GM23248 (cell line): ENCODE results near the gene RAB33B. TPM values are rescaled to one million over a fixed set of nuclear protein-coding genes. Genes with fewer than 3 reads are reported as not detected.
"Not testable (repeated sequence)": the region's sequence is repeated elsewhere in the genome, so short reads cannot be mapped to it uniquely, and the experiment has no call there.

Experiments
- DNase-seq: peaks from one replicate; pipeline ENCODE4 v3.0.0-alpha.2; 2015
- H2AFZ ChIP-seq: fragments of 200-600 bp; sonication (generic); 2 replicates; pipeline ENCODE4 v1.6.1; 2016; ENCODE audit warnings: antibody characterized with exemption
- H3F3A ChIP-seq: fragments of 200-600 bp; sonication (generic); 2 replicates; pipeline ENCODE4 v1.6.1; 2016; ENCODE audit warnings: mild to moderate bottlenecking, antibody characterized with exemption, mixed run types; ENCODE audit not compliant: insufficient read depth
- H3K27ac ChIP-seq: fragments of 200-600 bp; sonication (generic); 2 replicates; pipeline ENCODE4 v1.5.1; 2016; ENCODE audit warnings: mild to moderate bottlenecking
- H3K27me3 ChIP-seq: fragments of 200-600 bp; sonication (generic); replicated peaks from 2 replicates; pipeline ENCODE4 v1.6.1; 2016; ENCODE audit warnings: mild to moderate bottlenecking; ENCODE audit not compliant: insufficient read depth
- H3K36me3 ChIP-seq: fragments of 200-600 bp; sonication (generic); 2 replicates; pipeline ENCODE4 v1.6.1; 2016; ENCODE audit warnings: low read depth, mild to moderate bottlenecking
- H3K4me1 ChIP-seq: fragments of 200-600 bp; sonication (generic); 2 replicates; pipeline ENCODE4 v1.6.1; 2016; ENCODE audit warnings: mild to moderate bottlenecking; ENCODE audit not compliant: insufficient read depth
- H3K4me2 ChIP-seq: fragments of 200-600 bp; sonication (generic); one replicate; pipeline ENCODE4 v1.6.1; 2016; ENCODE audit warnings: mild to moderate bottlenecking; ENCODE audit not compliant: unreplicated experiment
- H3K4me3 ChIP-seq: fragments of 200-600 bp; sonication (generic); 2 replicates; pipeline ENCODE4 v1.5.1; 2016; ENCODE audit warnings: mild to moderate bottlenecking
- H3K79me2 ChIP-seq: fragments of 200-600 bp; sonication (generic); 2 replicates; pipeline ENCODE4 v1.6.1; 2016; ENCODE audit warnings: mild to moderate bottlenecking; ENCODE audit not compliant: insufficient read depth
- H3K9ac ChIP-seq: fragments of 200-600 bp; sonication (generic); 2 replicates; pipeline ENCODE4 v1.6.1; 2016; ENCODE audit warnings: mild to moderate bottlenecking
- H3K9me2 ChIP-seq: fragments of 200-600 bp; sonication (generic); 2 replicates; pipeline ENCODE4 v1.6.1; 2016; ENCODE audit warnings: mixed run types, mild to moderate bottlenecking, moderate library complexity; ENCODE audit not compliant: insufficient read depth
- H3K9me3 ChIP-seq: fragments of 200-600 bp; sonication (generic); one replicate; pipeline ENCODE4 v1.6.1; 2017; ENCODE audit warnings: low read depth
- H4K20me1 ChIP-seq: fragments of 200-600 bp; sonication (generic); 2 replicates; pipeline ENCODE4 v1.6.0; 2016; ENCODE audit not compliant: insufficient read depth
- EZH2 ChIP-seq: fragments of 200-600 bp; sonication (generic); IDR thresholded peaks from 2 replicates; pipeline ENCODE4 v1.6.1; 2018; ENCODE audit warnings: antibody characterized with exemption, mild to moderate bottlenecking; ENCODE audit not compliant: insufficient read depth, poor library complexity, severe bottlenecking
- EZH2phosphoT487 ChIP-seq: fragments of 200-600 bp; sonication (generic); IDR thresholded peaks from 2 replicates; pipeline ENCODE4 v1.6.1; 2018; ENCODE audit warnings: antibody characterized with exemption, moderate library complexity, mild to moderate bottlenecking, low read depth; ENCODE audit not compliant: insufficient read depth
- WGBS, 2 experiments: methylation state at CpG; one replicate each; pipeline ENCODE4 v1.1.6; 2015 to 2017; ENCODE audit warnings: low lambda C conversion rate in 2 of 2, low coverage in 1 of 2; ENCODE audit errors: missing lambda C conversion rate in 2 of 2; 5-methylcytosine and 5-hydroxymethylcytosine counted together
- in situ Hi-C: fragments of 300-500 bp; cut with MboI; formaldehyde crosslinking; loops from 2 replicates; pipeline ENCODE4 v1.15.0; 2020
- polyA plus RNA-seq: library from polyadenylated mRNA; unstranded; fragments of >200 nt; fragmentation: Nextera tagmentation; extraction: Ambion mirVana; gene quantifications from 2 replicates; pipeline ENCODE4 v1.2.1, GENCODE V29; 2016
- total RNA-seq: library from RNA; depleted of rRNA; stranded (reverse); fragments of >200 nt; shearing (Covaris generic); gene quantifications from 2 replicates; pipeline ENCODE4 v1.2.3, GENCODE V29; 2014

The RAB33B gene
- total and polyA plus RNA-seq, 2 experiments from 2014 or later = 11.6 to 13.2 TPM

DNA sequence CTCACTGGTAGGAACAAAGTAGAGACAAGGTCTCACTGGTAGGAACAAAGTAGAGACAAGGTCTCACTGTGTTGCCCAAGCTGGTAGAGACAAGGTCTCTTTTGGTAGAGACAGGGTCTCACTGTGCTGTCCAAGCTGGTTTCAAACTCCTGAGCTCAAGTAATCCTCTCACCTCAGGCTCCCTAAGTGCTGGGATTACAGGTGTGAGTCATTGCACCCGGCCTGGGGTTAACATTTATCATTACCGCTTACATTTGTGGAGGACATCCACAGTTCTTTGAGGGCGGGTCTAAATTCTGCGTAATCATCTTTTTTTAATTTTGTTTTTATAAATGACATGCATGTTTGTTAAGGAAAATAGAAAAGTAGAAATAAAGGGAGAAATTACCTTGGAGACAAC lies 12.0 kb downstream of the RAB33B start:
- Histone ChIP-seq H3K9ac (no peak overlapping the region), H3K79me2 (peaks cover 98% of the 10 kb centered on the region), H3K36me3 (no peaks in the 10 kb centered on the region), H3K4me1 (no peaks in the 10 kb centered on the region), H3K9me2 (no peaks in the 10 kb centered on the region), H3F3A (no peaks in the 10 kb centered on the region), H3K9me3 (no peaks in the 10 kb centered on the region), H3K27ac (no peak overlapping the region), H3K4me3 (no peak overlapping the region), H4K20me1 (peaks cover 6% of the 10 kb centered on the region), H3K4me2 (no peak overlapping the region), H3K27me3 (no peaks in the 10 kb centered on the region), H2AFZ (no peak overlapping the region)
- in situ Hi-C loops = no loop called here
- no peak for DNase-seq
- 80 to 84% methylated on average over 4 of the region's 4 CpGs for WGBS, 2 experiments
- TF ChIP-seq EZH2phosphoT487 = no peak
- no peak for TF ChIP-seq EZH2

DNA sequence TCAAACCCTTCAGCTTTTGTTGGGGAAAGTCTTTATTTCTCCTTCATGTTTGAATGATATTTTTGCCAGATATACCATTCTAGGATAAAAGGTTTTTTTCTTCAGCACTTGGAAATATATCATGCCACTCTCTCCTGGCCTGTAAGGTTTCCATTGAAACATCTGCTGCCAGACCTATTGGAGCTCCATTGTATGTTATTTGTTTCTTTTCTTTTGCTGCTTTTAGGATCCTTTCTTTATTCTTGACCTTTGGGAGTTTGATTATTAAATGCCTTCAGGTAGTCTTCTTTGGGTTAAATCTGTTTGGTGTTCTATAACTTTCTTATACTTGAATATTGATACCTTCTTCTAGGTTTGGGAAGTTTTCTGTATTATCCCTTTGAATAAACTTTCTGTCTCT lies 14.8 kb downstream of the RAB33B start:
- in situ Hi-C loops, H3K9me3 ChIP-seq: not testable (repeated sequence)
- peaks cover 96% of the 10 kb centered on the region for H3K79me2 ChIP-seq

DNA sequence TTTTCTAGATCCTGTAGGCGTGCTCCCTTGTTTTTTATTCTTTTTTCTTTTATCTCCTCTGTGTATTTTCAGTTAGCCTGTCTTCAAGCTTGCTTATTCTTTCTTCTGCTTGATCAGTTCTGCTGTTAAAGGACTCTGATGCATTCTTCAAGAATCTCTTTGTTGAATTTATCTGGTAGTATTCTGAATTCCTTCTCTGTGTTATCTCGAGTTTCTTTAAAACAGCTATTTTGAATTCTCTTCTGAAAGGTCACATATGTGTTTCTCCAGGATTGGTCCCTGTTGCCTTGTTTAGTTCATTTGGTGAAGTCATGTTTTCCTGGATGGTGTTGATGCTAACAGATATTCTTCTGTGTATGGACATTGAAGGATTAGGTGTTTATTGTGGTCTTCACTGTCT lies 15.3 kb downstream of the RAB33B start:
- Histone ChIP-seq H3F3A (no peaks in the 10 kb centered on the region), H3K27ac (no peak overlapping the region), H3K79me2 (peaks cover 91% of the 10 kb centered on the region), H3K9me2 (no peaks in the 10 kb centered on the region), H4K20me1 (peaks cover 6% of the 10 kb centered on the region), H3K4me3 (no peak overlapping the region), H3K36me3 (peaks cover 9% of the 10 kb centered on the region), H2AFZ (no peak overlapping the region), H3K9ac (no peak overlapping the region), H3K4me2 (no peak overlapping the region), H3K4me1 (no peaks in the 10 kb centered on the region), H3K27me3 (no peaks in the 10 kb centered on the region), H3K9me3 (no peaks in the 10 kb centered on the region)
- WGBS, 2 experiments = 90 to 97% methylated on average over 2 of the region's 2 CpGs
- in situ Hi-C loops = no loop called here
- DNase-seq = no peak
- no peak for TF ChIP-seq EZH2
- TF ChIP-seq EZH2phosphoT487 = no peak

More for the DNA sequence above, 14.8 kb downstream of the RAB33B start:
- not testable (repeated sequence) for H3K9ac ChIP-seq, H3K27me3 ChIP-seq, H3K27ac ChIP-seq, H3K9me2 ChIP-seq, DNase-seq, H3K4me3 ChIP-seq, H2AFZ ChIP-seq, H4K20me1 ChIP-seq, H3K4me2 ChIP-seq, H3K4me1 ChIP-seq, H3K36me3 ChIP-seq, H3F3A ChIP-seq

DNA sequence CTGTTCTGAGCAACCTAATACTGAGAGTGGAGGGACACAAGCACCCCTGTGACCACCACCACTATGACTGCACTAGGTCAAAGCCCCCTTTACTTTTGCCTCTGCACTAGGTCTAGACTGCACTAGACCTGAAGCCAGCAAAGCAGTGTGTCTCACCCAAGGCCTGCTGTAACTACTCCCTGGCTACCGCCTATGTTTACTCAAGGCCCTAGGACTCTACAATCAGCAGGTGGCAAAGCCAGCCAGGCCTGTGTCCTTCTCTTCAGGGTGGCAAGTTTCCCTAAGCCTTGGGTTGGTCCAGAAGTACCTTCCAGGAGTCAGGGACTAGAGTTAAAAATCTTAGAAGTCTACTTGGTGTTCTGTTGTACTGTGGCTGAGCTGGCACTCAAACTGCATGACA lies 15.9 kb downstream of the RAB33B start:
- no peak for DNase-seq
- Histone ChIP-seq H3K79me2 (peaks cover 85% of the 10 kb centered on the region), H3K9me2 (no peaks in the 10 kb centered on the region), H3K4me2 (no peak overlapping the region), H3K9me3 (no peaks in the 10 kb centered on the region), H3K27me3 (no peaks in the 10 kb centered on the region), H3K36me3 (peaks cover 16% of the 10 kb centered on the region), H3K27ac (no peak overlapping the region), H2AFZ (no peak overlapping the region), H3K4me3 (no peak overlapping the region), H3F3A (no peaks in the 10 kb centered on the region), H4K20me1 (peaks cover 6% of the 10 kb centered on the region), H3K9ac (no peak overlapping the region), H3K4me1 (no peaks in the 10 kb centered on the region)
- TF ChIP-seq EZH2phosphoT487 = no peak
- no peak for TF ChIP-seq EZH2
- WGBS, 2 experiments = 100% methylated on average over 1 of the region's 1 CpG
- in situ Hi-C loops = no loop called here

DNA sequence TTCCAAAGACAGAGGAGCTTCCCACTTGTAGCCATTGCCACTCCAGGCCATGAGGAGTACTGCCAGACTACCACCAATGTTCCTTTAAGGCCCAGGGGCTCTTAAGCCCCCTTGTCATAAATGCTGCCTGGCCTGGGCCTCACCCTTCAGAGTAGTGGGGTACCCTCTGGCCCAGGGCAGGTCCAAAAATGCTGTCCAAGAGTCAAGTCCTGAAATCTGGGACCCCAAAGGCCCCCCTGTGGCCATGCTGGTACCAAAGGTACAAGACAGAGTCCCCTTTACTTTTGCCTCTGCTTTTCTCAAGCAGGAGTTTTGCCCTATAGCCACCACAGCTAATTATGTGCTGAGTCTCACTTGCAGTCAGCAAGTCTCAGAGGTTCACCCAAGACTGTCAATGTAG lies 16.4 kb downstream of the RAB33B start:
- H3K27ac ChIP-seq = no peak overlapping the region
- TF ChIP-seq EZH2 (no peak), EZH2phosphoT487 (no peak)
- no peak overlapping the region for H2AFZ ChIP-seq
- no peak overlapping the region for H3K4me2 ChIP-seq
- H3K36me3 ChIP-seq = peaks cover 17% of the 10 kb centered on the region
- no peak for DNase-seq
- H3K9ac ChIP-seq = no peak overlapping the region
- H3K79me2 ChIP-seq = peaks cover 82% of the 10 kb centered on the region
- H4K20me1 ChIP-seq = peaks cover 6% of the 10 kb centered on the region
- no peaks in the 10 kb centered on the region for H3K9me3 ChIP-seq
- H3K4me3 ChIP-seq = no peak overlapping the region
- H3K27me3 ChIP-seq = no peaks in the 10 kb centered on the region
- in situ Hi-C loops = no loop called here
- H3F3A ChIP-seq = no peaks in the 10 kb centered on the region
- no peaks in the 10 kb centered on the region for H3K4me1 ChIP-seq
- H3K9me2 ChIP-seq = no peaks in the 10 kb centered on the region
